Measurements from ENCODE around the gene CTXN1.
A peak's percentile ranks its signal among the peaks of the same experiment; 100 is the strongest.

CTXN1 gene

GRCh38 chr19:7926021-7926726, at the start of gene CTXN1:
Gene CTXN1 (minus strand): TSS chr19:7926135. CDS start chr19:7925538, 597 bp downstream.
- intact Hi-C loops (cut with micrococcal nuclease), result loop anchor here (10.0 kb wide), 1 partner anchor 241 kb away; the partner anchor contains the start of gene TRAPPC5
- H3K27ac Mint-ChIP-seq, result peak within 1 kb of the TSS; percentile 60
- H3K4me3 Mint-ChIP-seq, result peak within 1 kb of the TSS; percentile 78
- peaks cover 57% of the 10 kb centered on the region for H3K4me1 Mint-ChIP-seq (ENCODE audit: low read depth)
- H3K9me3 Mint-ChIP-seq, result no peaks in the 10 kb centered on the region
- H3K27me3 Mint-ChIP-seq, result peaks cover 23% of the 10 kb centered on the region
- peaks cover 71% of the 10 kb centered on the region for H3K36me3 Mint-ChIP-seq (ENCODE audit: low read depth)

- no peaks in the 10 kb centered on the region for H3K27me3 Mint-ChIP-seq
- no peak overlapping the region for H3K4me3 Mint-ChIP-seq
- H3K27ac Mint-ChIP-seq, result no peak overlapping the region
- intact Hi-C loops (cut with micrococcal nuclease), result no loop called here
- H3K4me1 Mint-ChIP-seq (ENCODE audit: low read depth), result no peaks in the 10 kb centered on the region
- H3K36me3 Mint-ChIP-seq (ENCODE audit: low read depth), result peaks cover 90% of the 10 kb centered on the region
- H3K9me3 Mint-ChIP-seq, result no peaks in the 10 kb centered on the region
These were observed 49.1 kb upstream of the CTXN1 start for GRCh38 chr19:7975037-7975436.

GRCh38 chr19:7973883-7974282, 47.9 kb upstream of the CTXN1 start:
- H3K9me3 Mint-ChIP-seq, result no peaks in the 10 kb centered on the region
- peaks cover 89% of the 10 kb centered on the region for H3K36me3 Mint-ChIP-seq (ENCODE audit: low read depth)
- intact Hi-C loops (cut with micrococcal nuclease), result no loop called here
- H3K4me1 Mint-ChIP-seq (ENCODE audit: low read depth), result no peaks in the 10 kb centered on the region
- H3K4me3 Mint-ChIP-seq, result no peak overlapping the region
- H3K27ac Mint-ChIP-seq, result no peak overlapping the region
- H3K27me3 Mint-ChIP-seq, result no peaks in the 10 kb centered on the region

- H3K27ac Mint-ChIP-seq, result no peak overlapping the region
- no peaks in the 10 kb centered on the region for H3K9me3 Mint-ChIP-seq
- no peaks in the 10 kb centered on the region for H3K27me3 Mint-ChIP-seq
- no peak overlapping the region for H3K4me3 Mint-ChIP-seq
- intact Hi-C loops (cut with micrococcal nuclease), result loop anchor here (2.0 kb wide), 1 partner anchor 31 kb away; no protein-coding TSS in a partner anchor
- H3K36me3 Mint-ChIP-seq (ENCODE audit: low read depth), result peaks cover 89% of the 10 kb centered on the region
- no peaks in the 10 kb centered on the region for H3K4me1 Mint-ChIP-seq (ENCODE audit: low read depth)
These were observed 45.9 kb upstream of the CTXN1 start for GRCh38 chr19:7971553-7972520.

- Mint-ChIP-seq H3K4me1 (ENCODE audit: low read depth) (no peaks in the 10 kb centered on the region), H3K9me3 (no peaks in the 10 kb centered on the region), H3K4me3 (no peak overlapping the region), H3K27ac (no peak overlapping the region), H3K27me3 (no peaks in the 10 kb centered on the region), H3K36me3 (ENCODE audit: low read depth) (peaks cover 94% of the 10 kb centered on the region)
- intact Hi-C loops (cut with micrococcal nuclease), result loop anchor here (2.0 kb wide), 1 partner anchor 32 kb away; no protein-coding TSS in a partner anchor
These were observed 44.9 kb upstream of the CTXN1 start for GRCh38 chr19:7970716-7971448.

GRCh38 chr19:7969555-7969939, 43.6 kb upstream of the CTXN1 start:
- no peak overlapping the region for H3K4me3 Mint-ChIP-seq
- intact Hi-C loops (cut with micrococcal nuclease), result no loop called here
- H3K27ac Mint-ChIP-seq, result no peak overlapping the region
- no peaks in the 10 kb centered on the region for H3K27me3 Mint-ChIP-seq
- H3K36me3 Mint-ChIP-seq (ENCODE audit: low read depth), result peaks cover 95% of the 10 kb centered on the region
- no peaks in the 10 kb centered on the region for H3K4me1 Mint-ChIP-seq (ENCODE audit: low read depth)
- no peaks in the 10 kb centered on the region for H3K9me3 Mint-ChIP-seq

GRCh38 chr19:7968796-7969554, 43.0 kb upstream of the CTXN1 start:
- Mint-ChIP-seq H3K4me1 (ENCODE audit: low read depth) (no peaks in the 10 kb centered on the region), H3K36me3 (ENCODE audit: low read depth) (peaks cover 94% of the 10 kb centered on the region), H3K9me3 (no peaks in the 10 kb centered on the region), H3K27ac (no peak overlapping the region), H3K4me3 (no peak overlapping the region), H3K27me3 (no peaks in the 10 kb centered on the region)
- intact Hi-C loops (cut with micrococcal nuclease), result no loop called here

GRCh38 chr19:7968008-7968795, 42.3 kb upstream of the CTXN1 start:
- Mint-ChIP-seq H3K4me1 (ENCODE audit: low read depth) (no peaks in the 10 kb centered on the region), H3K27me3 (no peaks in the 10 kb centered on the region), H3K9me3 (no peaks in the 10 kb centered on the region), H3K4me3 (no peak overlapping the region), H3K36me3 (ENCODE audit: low read depth) (peaks cover 94% of the 10 kb centered on the region), H3K27ac (no peak overlapping the region)
- intact Hi-C loops (cut with micrococcal nuclease), result no loop called here

GRCh38 chr19:7965921-7966665, 40.2 kb upstream of the CTXN1 start:
- Mint-ChIP-seq H3K36me3 (ENCODE audit: low read depth) (peaks cover 94% of the 10 kb centered on the region), H3K9me3 (no peaks in the 10 kb centered on the region), H3K27me3 (no peaks in the 10 kb centered on the region), H3K4me3 (no peak overlapping the region), H3K4me1 (ENCODE audit: low read depth) (no peaks in the 10 kb centered on the region), H3K27ac (no peak overlapping the region)
- intact Hi-C loops (cut with micrococcal nuclease), result no loop called here

- peaks cover 91% of the 10 kb centered on the region for H3K36me3 Mint-ChIP-seq (ENCODE audit: low read depth)
- intact Hi-C loops (cut with micrococcal nuclease), result no loop called here
- no peak overlapping the region for H3K4me3 Mint-ChIP-seq
- no peaks in the 10 kb centered on the region for H3K9me3 Mint-ChIP-seq
- H3K4me1 Mint-ChIP-seq (ENCODE audit: low read depth), result no peaks in the 10 kb centered on the region
- H3K27ac Mint-ChIP-seq, result no peak overlapping the region
- no peaks in the 10 kb centered on the region for H3K27me3 Mint-ChIP-seq
These were observed 39.4 kb upstream of the CTXN1 start for GRCh38 chr19:7965259-7965841.

- no peaks in the 10 kb centered on the region for H3K4me1 Mint-ChIP-seq (ENCODE audit: low read depth)
- no peak overlapping the region for H3K27ac Mint-ChIP-seq
- intact Hi-C loops (cut with micrococcal nuclease), result no loop called here
- no peak overlapping the region for H3K4me3 Mint-ChIP-seq
- H3K36me3 Mint-ChIP-seq (ENCODE audit: low read depth), result peaks cover 89% of the 10 kb centered on the region
- H3K27me3 Mint-ChIP-seq, result no peaks in the 10 kb centered on the region
- H3K9me3 Mint-ChIP-seq, result no peaks in the 10 kb centered on the region
These were observed 37.6 kb upstream of the CTXN1 start for GRCh38 chr19:7963566-7963965.
